ENCODE results near the gene MTHFD1L. TPM values are rescaled to one million over a fixed set of nuclear protein-coding genes. Genes with fewer than 3 reads are reported as not detected.

Gene MTHFD1L
- total and polyA plus RNA-seq, 9 of the 15 experiments (the other 6 are each of a cell fraction or from before 2014, with no cell fraction given), result 20.9 to 128 (median 61.0) TPM

- CTCF ChIA-PET (ENCODE audit: low intra/inter-chr PET ratio), result no interaction called here
- no peak for TF ChIP-seq ZNF707 (CRISPR knock-in tag; conservative IDR thresholded peaks at IDR 0.05)
- no peak for TF ChIP-seq TOE1 (IDR thresholded peaks at IDR 0.05; ENCODE audit: borderline replicate concordance)
- no peak for TF ChIP-seq TOE1 (CRISPR knock-in tag; IDR thresholded peaks at IDR 0.05; ENCODE audit: borderline replicate concordance, low read depth)
- TF ChIP-seq TSHZ1 (CRISPR knock-in tag; IDR thresholded peaks at IDR 0.05), result no peak
- no peak for TF ChIP-seq POLR3A (IDR thresholded peaks at IDR 0.05; ENCODE audit: borderline replicate concordance, extremely low read depth, insufficient read depth, insufficient read length)
- TF ChIP-seq ATF6 (CRISPR knock-in tag; IDR thresholded peaks at IDR 0.05), result no peak
- TF ChIP-seq HDAC2 (IDR thresholded peaks at IDR 0.05), result no peak
- no peak for TF ChIP-seq SMARCB1 (IDR thresholded peaks at IDR 0.05; ENCODE audit: insufficient read length, low read depth)
- no peak for TF ChIP-seq ZNF165 (CRISPR knock-in tag; IDR thresholded peaks at IDR 0.05; ENCODE audit: borderline replicate concordance)
- TF ChIP-seq ZNF449 (CRISPR knock-in tag; IDR thresholded peaks at IDR 0.05), result no peak
- no peak for TF ChIP-seq CBX8 (IDR thresholded peaks at IDR 0.05; ENCODE audit: borderline replicate concordance, extremely low read depth, low read depth, low read length, poor library complexity, severe bottlenecking)
- TF ChIP-seq STAT5B (CRISPR knock-in tag; IDR thresholded peaks at IDR 0.05), result no peak
- no peak for TF ChIP-seq ARHGAP35 (IDR thresholded peaks at IDR 0.05; ENCODE audit: partially characterized antibody)
- TF ChIP-seq ZFP1 (CRISPR knock-in tag; IDR thresholded peaks at IDR 0.05), result no peak
- TF ChIP-seq TAF15 (IDR thresholded peaks at IDR 0.05; ENCODE audit: low read depth, low read length), result no peak
- TF ChIP-seq ZBTB7A (IDR thresholded peaks at IDR 0.05; ENCODE audit: borderline replicate concordance, control insufficient read depth, low read depth, low read length), result no peak
These were observed 141.6 kb downstream of the MTHFD1L start for GRCh38 chr6:151007076-151007475.

More at GRCh38 chr6:151007076-151007475, 141.6 kb downstream of the MTHFD1L start:
- POLR2A ChIA-PET, result interaction anchor here (0.8 kb wide), 1 partner anchor 317 kb away, joined by 3 read pairs; no protein-coding TSS in a partner anchor
- Histone ChIP-seq H3K79me2 (ENCODE audit: control insufficient read depth, insufficient read depth, low read length) (no peaks in the 10 kb centered on the region), H3K4me1 (replicated peaks in 1 of 2; ENCODE audit: control insufficient read depth in 2 of 2, insufficient read depth in 2 of 2, low read length in 2 of 2) (peaks cover 0 to 3% of the 10 kb centered on the region in 2 experiments; a peak in 1 of 5 replicates), H2AFZ (ENCODE audit: low read depth, low read length) (no peak overlapping the region), H3K4me2 (ENCODE audit: insufficient read depth, low read length) (no peak overlapping the region), H3K27ac (ENCODE audit: extremely low read depth, low read depth, low read length) (no peak overlapping the region), H3K36me3 (ENCODE audit: control insufficient read depth, insufficient read depth, low read length) (peaks cover 29% of the 10 kb centered on the region), H3K4me3 (no peak overlapping the region), H3K27me3 (ENCODE audit: control insufficient read depth in 2 of 2, insufficient read depth in 2 of 2, low read length in 2 of 2) (no peaks in the 10 kb centered on the region), H3K9me1 (ENCODE audit: control insufficient read depth, insufficient read depth, low read length) (no peaks in the 10 kb centered on the region), H4K20me1 (replicated peaks; ENCODE audit: control insufficient read depth, insufficient read depth, low read length) (no peaks in the 10 kb centered on the region), H3K9ac (ENCODE audit: insufficient read depth in 1 of 2, low read depth in 2 of 2, low read length in 2 of 2) (no peak overlapping the region), H3K9me3 (replicated peaks; ENCODE audit: control insufficient read depth, insufficient read depth, low read depth, low read length) (no peaks in the 10 kb centered on the region)
- intact Hi-C loops (cut with micrococcal nuclease) (loop anchor here (10.0 kb wide), 1 partner anchor 182 kb away; no protein-coding TSS in a partner anchor), in situ Hi-C loops (cut with MboI) (no loop called here)
- ATAC-seq, result no peak
- no peak for FAIRE-seq
- WGBS (ENCODE audit: insufficient coverage, low coverage, missing lambda C conversion rate), result 73% methylated on average over 3 of the region's 3 CpGs
- DNase-seq (ENCODE audit: extremely low read depth in 1 of 4, low spot score in 3 of 4), result no peak
- BruUV-seq (replicated peaks), result no TSS peak

All from K562 (cell line).